HEK293 (cell line): ENCODE results near the gene SLC2A9.

ENCODE experiments used
- GLI4 ChIP-seq: fragments of 450-650 bp; formaldehyde crosslinking; IDR thresholded peaks from 2 replicates; pipeline ENCODE4 v1.5.1; 2016; ENCODE audit warnings: missing biosample characterization, missing genetic modification characterization
- TF ChIP-seq, protein P1 (sequence below): fragments of 450-650 bp; formaldehyde crosslinking; IDR thresholded peaks from 2 replicates; pipeline ENCODE4 v1.5.1; 2016; ENCODE audit warnings: missing biosample characterization, missing genetic modification characterization
- TF ChIP-seq, protein P2 (sequence below): fragments of 450-650 bp; formaldehyde crosslinking; IDR thresholded peaks from 2 replicates; pipeline ENCODE4 v1.5.1; 2016; ENCODE audit warnings: missing biosample characterization, missing genetic modification characterization

DNA sequence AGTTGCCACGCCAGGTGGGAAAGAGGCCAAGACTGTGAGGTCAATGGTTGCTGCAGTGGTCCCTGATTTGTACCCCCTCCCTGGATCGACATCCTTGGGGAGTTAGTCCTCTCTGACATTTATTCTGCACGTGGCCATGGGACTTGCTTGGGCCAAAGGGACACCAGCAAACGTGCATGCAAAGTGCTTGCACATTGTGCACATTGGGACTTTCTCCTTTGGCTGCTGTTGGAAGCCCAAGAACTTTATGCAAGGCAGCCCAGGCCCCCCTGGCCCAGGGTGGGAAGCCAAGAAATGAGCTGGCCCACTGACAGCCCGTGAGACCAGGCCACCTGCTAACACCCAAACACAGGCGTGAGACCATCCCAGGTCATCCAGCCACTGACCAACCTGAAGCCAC, 38.1 kb downstream of the SLC2A9 start:
- TF ChIP-seq, protein P1, sequence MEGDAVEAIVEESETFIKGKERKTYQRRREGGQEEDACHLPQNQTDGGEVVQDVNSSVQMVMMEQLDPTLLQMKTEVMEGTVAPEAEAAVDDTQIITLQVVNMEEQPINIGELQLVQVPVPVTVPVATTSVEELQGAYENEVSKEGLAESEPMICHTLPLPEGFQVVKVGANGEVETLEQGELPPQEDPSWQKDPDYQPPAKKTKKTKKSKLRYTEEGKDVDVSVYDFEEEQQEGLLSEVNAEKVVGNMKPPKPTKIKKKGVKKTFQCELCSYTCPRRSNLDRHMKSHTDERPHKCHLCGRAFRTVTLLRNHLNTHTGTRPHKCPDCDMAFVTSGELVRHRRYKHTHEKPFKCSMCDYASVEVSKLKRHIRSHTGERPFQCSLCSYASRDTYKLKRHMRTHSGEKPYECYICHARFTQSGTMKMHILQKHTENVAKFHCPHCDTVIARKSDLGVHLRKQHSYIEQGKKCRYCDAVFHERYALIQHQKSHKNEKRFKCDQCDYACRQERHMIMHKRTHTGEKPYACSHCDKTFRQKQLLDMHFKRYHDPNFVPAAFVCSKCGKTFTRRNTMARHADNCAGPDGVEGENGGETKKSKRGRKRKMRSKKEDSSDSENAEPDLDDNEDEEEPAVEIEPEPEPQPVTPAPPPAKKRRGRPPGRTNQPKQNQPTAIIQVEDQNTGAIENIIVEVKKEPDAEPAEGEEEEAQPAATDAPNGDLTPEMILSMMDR, result no peak
- TF ChIP-seq GLI4, result no peak
- TF ChIP-seq, protein P2, sequence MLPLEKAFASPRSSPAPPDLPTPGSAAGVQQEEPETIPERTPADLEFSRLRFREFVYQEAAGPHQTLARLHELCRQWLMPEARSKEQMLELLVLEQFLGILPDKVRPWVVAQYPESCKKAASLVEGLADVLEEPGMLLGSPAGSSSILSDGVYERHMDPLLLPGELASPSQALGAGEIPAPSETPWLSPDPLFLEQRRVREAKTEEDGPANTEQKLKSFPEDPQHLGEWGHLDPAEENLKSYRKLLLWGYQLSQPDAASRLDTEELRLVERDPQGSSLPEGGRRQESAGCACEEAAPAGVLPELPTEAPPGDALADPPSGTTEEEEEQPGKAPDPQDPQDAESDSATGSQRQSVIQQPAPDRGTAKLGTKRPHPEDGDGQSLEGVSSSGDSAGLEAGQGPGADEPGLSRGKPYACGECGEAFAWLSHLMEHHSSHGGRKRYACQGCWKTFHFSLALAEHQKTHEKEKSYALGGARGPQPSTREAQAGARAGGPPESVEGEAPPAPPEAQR (tag by site-specific recombination), result no peak
